Measurements from ENCODE around the gene MLEC. TPM values are rescaled to one million over a fixed set of nuclear protein-coding genes. Genes with fewer than 3 reads are reported as not detected.

MLEC gene
- total RNA-seq, 1 experiment from 2014 or later: 107 TPM

GRCh38 chr12:120750806-120751205, 63.9 kb downstream of the MLEC start:
- Mint-ChIP-seq H3K27ac (ENCODE audit: low read depth, unreplicated experiment) (no peak overlapping the region), H3K9me3 (ENCODE audit: unreplicated experiment) (no peaks in the 10 kb centered on the region), H3K4me3 (ENCODE audit: unreplicated experiment) (no peak overlapping the region), H3K4me1 (ENCODE audit: insufficient read depth, unreplicated experiment) (no peaks in the 10 kb centered on the region), H3K27me3 (ENCODE audit: insufficient read depth, unreplicated experiment) (no peaks in the 10 kb centered on the region), H3K36me3 (ENCODE audit: insufficient read depth, unreplicated experiment) (no peaks in the 10 kb centered on the region)
- no peak for DNase-seq (ENCODE audit: unreplicated experiment)
- TF ChIP-seq, protein P1, sequence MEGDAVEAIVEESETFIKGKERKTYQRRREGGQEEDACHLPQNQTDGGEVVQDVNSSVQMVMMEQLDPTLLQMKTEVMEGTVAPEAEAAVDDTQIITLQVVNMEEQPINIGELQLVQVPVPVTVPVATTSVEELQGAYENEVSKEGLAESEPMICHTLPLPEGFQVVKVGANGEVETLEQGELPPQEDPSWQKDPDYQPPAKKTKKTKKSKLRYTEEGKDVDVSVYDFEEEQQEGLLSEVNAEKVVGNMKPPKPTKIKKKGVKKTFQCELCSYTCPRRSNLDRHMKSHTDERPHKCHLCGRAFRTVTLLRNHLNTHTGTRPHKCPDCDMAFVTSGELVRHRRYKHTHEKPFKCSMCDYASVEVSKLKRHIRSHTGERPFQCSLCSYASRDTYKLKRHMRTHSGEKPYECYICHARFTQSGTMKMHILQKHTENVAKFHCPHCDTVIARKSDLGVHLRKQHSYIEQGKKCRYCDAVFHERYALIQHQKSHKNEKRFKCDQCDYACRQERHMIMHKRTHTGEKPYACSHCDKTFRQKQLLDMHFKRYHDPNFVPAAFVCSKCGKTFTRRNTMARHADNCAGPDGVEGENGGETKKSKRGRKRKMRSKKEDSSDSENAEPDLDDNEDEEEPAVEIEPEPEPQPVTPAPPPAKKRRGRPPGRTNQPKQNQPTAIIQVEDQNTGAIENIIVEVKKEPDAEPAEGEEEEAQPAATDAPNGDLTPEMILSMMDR (IDR thresholded peaks at IDR 0.05; ENCODE audit: unreplicated experiment): no peak
- BruUV-seq (replicated peaks): no TSS peak
- ChIA-PET CTCF (interaction anchor here (0.6 to 0.7 kb wide), 3 partner anchors 11 to 693 kb away, joined by 3 to 5 read pairs (median 3); no protein-coding TSS in a partner anchor), POLR2A (interaction anchor here (0.6 to 0.8 kb wide), 2 partner anchors 14 to 324 kb away, joined by 3 read pairs; no protein-coding TSS in a partner anchor)
- intact Hi-C loops (cut with micrococcal nuclease): no loop called here

DNA sequence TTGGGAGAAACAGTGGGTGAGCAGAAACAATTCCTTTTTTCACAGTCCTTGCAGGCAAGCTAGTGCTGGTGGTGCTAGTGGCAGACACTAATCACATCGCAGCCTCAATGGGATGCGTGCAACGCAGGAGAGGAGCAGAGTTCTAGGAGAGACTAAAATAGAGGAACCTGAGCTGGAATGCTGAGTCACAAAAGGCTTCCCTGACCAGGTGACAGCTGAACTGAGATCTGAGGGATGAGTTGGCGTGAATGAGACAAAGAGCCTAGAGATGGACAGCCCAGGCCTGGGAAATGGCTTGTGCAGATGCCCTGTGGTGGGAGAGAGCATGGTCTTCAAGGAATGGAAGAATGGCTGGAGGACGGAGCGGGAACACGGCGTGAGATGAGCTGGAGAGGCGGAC, 64.4 kb downstream of the MLEC start:
- intact Hi-C loops (cut with micrococcal nuclease): no loop called here
- POLR2A ChIA-PET: interaction anchor here (0.6 to 0.8 kb wide), 2 partner anchors 13 to 323 kb away, joined by 3 read pairs; no protein-coding TSS in a partner anchor
- no peaks in the 10 kb centered on the region for H3K9me3 Mint-ChIP-seq (ENCODE audit: unreplicated experiment)
- DNase-seq (ENCODE audit: unreplicated experiment): no peak
- H3K4me3 Mint-ChIP-seq (ENCODE audit: unreplicated experiment): no peak overlapping the region
- TF ChIP-seq, protein P1 (IDR thresholded peaks at IDR 0.05; ENCODE audit: unreplicated experiment): no peak
- H3K36me3 Mint-ChIP-seq (ENCODE audit: insufficient read depth, unreplicated experiment): no peaks in the 10 kb centered on the region
- no peak overlapping the region for H3K27ac Mint-ChIP-seq (ENCODE audit: low read depth, unreplicated experiment)
- no peaks in the 10 kb centered on the region for H3K4me1 Mint-ChIP-seq (ENCODE audit: insufficient read depth, unreplicated experiment)
- no TSS peak for BruUV-seq (replicated peaks)
- no peaks in the 10 kb centered on the region for H3K27me3 Mint-ChIP-seq (ENCODE audit: insufficient read depth, unreplicated experiment)
- CTCF ChIA-PET: interaction anchor here (0.6 kb wide), 1 partner anchor 12 kb away, joined by 3 read pairs; no protein-coding TSS in a partner anchor

Other genes starting within 250 kb of the MLEC start
- 475 and 518 TPM in 2 replicates for gene COX6A1, start 249.0 kb upstream of the MLEC start, total RNA-seq (2022)
- gene TRIAP1, start 240.8 kb upstream of the MLEC start, total RNA-seq (2022): 48.4 and 50.2 TPM in 2 replicates
- gene GATC, start 240.7 kb upstream of the MLEC start, total RNA-seq (2022): 29.7 and 32.1 TPM in 2 replicates
- 192 and 193 TPM in 2 replicates for gene SRSF9, start 217.4 kb upstream of the MLEC start, total RNA-seq (2022)
- 247 and 351 TPM in 2 replicates for gene DYNLL1, start 191.0 kb upstream of the MLEC start, total RNA-seq (2022)
- 21.5 and 22.9 TPM in 2 replicates for gene COQ5, start 158.0 kb upstream of the MLEC start, total RNA-seq (2022)
- 166 and 222 TPM in 2 replicates for gene RNF10, start 152.8 kb upstream of the MLEC start, total RNA-seq (2022)
- gene POP5, start 105.7 kb upstream of the MLEC start, total RNA-seq (2022): 24.3 and 29.9 TPM in 2 replicates
- gene CABP1, start 46.5 kb upstream of the MLEC start, total RNA-seq (2022): not detected in 2 replicates
- gene UNC119B, start 23.3 kb downstream of the MLEC start, total RNA-seq (2022): 31.0 and 34.7 TPM in 2 replicates
- gene ACADS, start 38.7 kb downstream of the MLEC start, total RNA-seq (2022): 1.9 and 2.1 TPM in 2 replicates
- gene SPPL3, start 217.2 kb downstream of the MLEC start, total RNA-seq (2022): 32.6 and 43.7 TPM in 2 replicates